OCI-LY1 (cell line): ENCODE data around the gene SLC25A38.
A peak's percentile ranks its signal among the peaks of the same experiment; 100 is the strongest.

Source experiments
- H2AFZ ChIP-seq: fragments of 200-600 bp; sonication (generic), shearing (Covaris generic); 2 replicates; pipeline ENCODE4 v1.6.0; 2014; ENCODE audit warnings: antibody characterized with exemption, mild to moderate bottlenecking, low read length
- H3F3A ChIP-seq: fragments of 200-600 bp; sonication (generic), shearing (Covaris generic); 2 replicates; pipeline ENCODE4 v1.6.0; 2014; ENCODE audit warnings: mild to moderate bottlenecking, antibody characterized with exemption, low read length, moderate library complexity; ENCODE audit not compliant: insufficient read depth
- H3K27ac ChIP-seq: fragments of 200-600 bp; sonication (generic); 2 replicates; pipeline ENCODE4 v1.5.1; 2014; ENCODE audit warnings: low read length, mixed run types, mild to moderate bottlenecking, low read depth; ENCODE audit not compliant: poor library complexity, severe bottlenecking
- H3K27me3 ChIP-seq: fragments of 200-600 bp; sonication (generic); 2 replicates; pipeline ENCODE4 v1.6.0; 2014; ENCODE audit warnings: antibody characterized with exemption, mild to moderate bottlenecking, low read length, moderate library complexity; ENCODE audit not compliant: insufficient read depth
- H3K36me3 ChIP-seq: fragments of 200-600 bp; sonication (generic); 2 replicates; pipeline ENCODE4 v1.6.1; 2014; ENCODE audit warnings: mild to moderate bottlenecking, antibody characterized with exemption, low read length, moderate library complexity, mixed read lengths; ENCODE audit not compliant: insufficient read depth
- H3K4me1 ChIP-seq: fragments of 200-600 bp; sonication (generic); 2 replicates; pipeline ENCODE4 v1.5.1; 2014; ENCODE audit warnings: mild to moderate bottlenecking, low read length, moderate library complexity; ENCODE audit not compliant: insufficient read depth, severe bottlenecking
- H3K4me2 ChIP-seq: fragments of 200-600 bp; sonication (generic), shearing (Covaris generic); 2 replicates; pipeline ENCODE4 v1.6.1; 2014; ENCODE audit warnings: low read length
- H3K4me3 ChIP-seq: fragments of 200-600 bp; sonication (generic); 2 replicates; pipeline ENCODE4 v1.5.1; 2014; ENCODE audit warnings: low read length, low read depth, mild to moderate bottlenecking, mixed read lengths; ENCODE audit not compliant: poor library complexity, severe bottlenecking
- H3K79me2 ChIP-seq: fragments of 200-600 bp; shearing (Covaris generic); 2 replicates; pipeline ENCODE4 v1.6.1; 2016; ENCODE audit warnings: mixed run types, low read length, mixed read lengths; ENCODE audit not compliant: insufficient read depth
- H3K9ac ChIP-seq: fragments of 200-600 bp; sonication (generic), shearing (Covaris generic); 2 replicates; pipeline ENCODE4 v1.6.1; 2014; ENCODE audit warnings: mild to moderate bottlenecking, low read length, mixed read lengths
- H3K9me2 ChIP-seq: fragments of 200-600 bp; sonication (generic), shearing (Covaris generic); 2 replicates; pipeline ENCODE4 v1.6.1; 2014; ENCODE audit warnings: low read depth, mild to moderate bottlenecking, low read length, mixed read lengths
- H3K9me3 ChIP-seq: fragments of 200-600 bp; shearing (Covaris generic); 2 replicates; pipeline ENCODE4 v1.6.1; 2014; ENCODE audit warnings: low read length, mixed read lengths
- H4K20me1 ChIP-seq: fragments of 200-600 bp; sonication (generic), shearing (Covaris generic); 2 replicates; pipeline ENCODE4 v1.6.0; 2016; ENCODE audit warnings: mild to moderate bottlenecking, low read length; ENCODE audit not compliant: insufficient read depth
- CTCF ChIP-seq: fragments of 200-600 bp; sonication (generic), shearing (Covaris generic); IDR thresholded peaks from 2 replicates; pipeline ENCODE4 v1.5.1; 2017; ENCODE audit warnings: mild to moderate bottlenecking, antibody characterized with exemption, low read length, moderate library complexity, mixed read lengths
- EZH2 ChIP-seq: fragments of 200-600 bp; sonication (generic), shearing (Covaris generic); IDR thresholded peaks from 2 replicates; pipeline ENCODE4 v1.8.0; 2017; ENCODE audit warnings: borderline replicate concordance, mixed run types, mild to moderate bottlenecking, antibody characterized with exemption, low read length, moderate library complexity, mixed read lengths

SLC25A38 gene

GRCh38 chr3:39383881-39384664, 903 bp downstream of the SLC25A38 start:
- Histone ChIP-seq H3K9me3 (no peaks in the 10 kb centered on the region), H3K9me2 (no peaks in the 10 kb centered on the region), H3K4me3 (peak overlapping the region; percentile 88), H3K79me2 (peaks cover 42% of the 10 kb centered on the region), H3K4me2 (peak overlapping the region; percentile 92), H3F3A (no peaks in the 10 kb centered on the region), H3K9ac (peak overlapping the region; percentile 82), H3K27ac (peak overlapping the region; percentile 68), H3K27me3 (no peaks in the 10 kb centered on the region), H2AFZ (no peak overlapping the region), H3K36me3 (no peaks in the 10 kb centered on the region), H3K4me1 (peaks cover 50% of the 10 kb centered on the region), H4K20me1 (no peaks in the 10 kb centered on the region)
- TF ChIP-seq CTCF = no peak
- no peak for TF ChIP-seq EZH2

GRCh38 chr3:39384665-39385000, 1.5 kb downstream of the SLC25A38 start:
- no peak overlapping the region for H3K27ac ChIP-seq
- no peak for TF ChIP-seq CTCF
- TF ChIP-seq EZH2 = no peak

GRCh38 chr3:39385456-39386090, 2.4 kb downstream of the SLC25A38 start:
- Histone ChIP-seq H2AFZ (no peak overlapping the region), H3K79me2 (peaks cover 42% of the 10 kb centered on the region), H3K9ac (peak overlapping the region; percentile 70; the same call in 1 of the 2 replicates), H3K4me1 (peaks cover 51% of the 10 kb centered on the region), H3K4me3 (peak overlapping the region; percentile 88), H3F3A (no peaks in the 10 kb centered on the region), H3K9me3 (no peaks in the 10 kb centered on the region), H3K27ac (no peak overlapping the region), H3K36me3 (peaks cover 14% of the 10 kb centered on the region), H4K20me1 (no peaks in the 10 kb centered on the region), H3K27me3 (no peaks in the 10 kb centered on the region), H3K4me2 (peak overlapping the region; percentile 92), H3K9me2 (no peaks in the 10 kb centered on the region)
- TF ChIP-seq CTCF (no peak), EZH2 (no peak)

More at GRCh38 chr3:39384665-39385000, 1.5 kb downstream of the SLC25A38 start:
- no peaks in the 10 kb centered on the region for H3F3A ChIP-seq
- peak overlapping the region; percentile 70 for H3K9ac ChIP-seq
- H3K9me2 ChIP-seq = no peaks in the 10 kb centered on the region
- H4K20me1 ChIP-seq = no peaks in the 10 kb centered on the region
- H3K36me3 ChIP-seq = peaks cover 4% of the 10 kb centered on the region
- peak overlapping the region; percentile 92 for H3K4me2 ChIP-seq
- no peaks in the 10 kb centered on the region for H3K9me3 ChIP-seq
- H3K27me3 ChIP-seq = no peaks in the 10 kb centered on the region
- H3K79me2 ChIP-seq = peaks cover 42% of the 10 kb centered on the region
- H2AFZ ChIP-seq = no peak overlapping the region
- H3K4me1 ChIP-seq = peaks cover 51% of the 10 kb centered on the region
- peak overlapping the region; percentile 88 for H3K4me3 ChIP-seq
